Esophagus squamous epithelium (tissue), 5 donors: ENCODE measurements around the gene HOXC10. TPM values are rescaled to one million over a fixed set of nuclear protein-coding genes. Genes with fewer than 3 reads are reported as not detected.

Experiments used
- DNase-seq: peaks from one replicate; lab custom pipeline; 2025; lab: John Stamatoyannopoulos, UW
- H3K27ac ChIP-seq, 4 donors: fragments of 200-600 bp; sonication (generic); one replicate each; pipeline ENCODE4 v1.5.1; 2016 to 2019; ENCODE audit warnings: mild to moderate bottlenecking in 1 of 4
- H3K27me3 ChIP-seq, 4 donors: fragments of 200-600 bp; sonication (generic); 1 replicate in 3 of 4; 2 replicates in 1 of 4; pipeline versions ENCODE4 v1.5.1 to v1.6.0; 2017 to 2021; ENCODE audit warnings: antibody characterized with exemption in 1 of 4
- H3K36me3 ChIP-seq, 3 donors: fragments of 200-600 bp; sonication (generic); one replicate each; pipeline ENCODE4 v1.5.1; 2016 to 2019
- H3K4me1 ChIP-seq, 3 donors: fragments of 200-600 bp; sonication (generic); one replicate each; pipeline ENCODE4 v1.5.1; 2017 to 2019
- H3K4me3 ChIP-seq, 4 donors: fragments of 200-600 bp; sonication (generic); 1 replicate in 3 of 4; 2 replicates in 1 of 4; pipeline ENCODE4 v1.5.1; 2016 to 2019; ENCODE audit warnings: mild to moderate bottlenecking in 2 of 4, moderate library complexity in 1 of 4
- H3K9me3 ChIP-seq, 3 donors: fragments of 200-600 bp; sonication (generic); one replicate each; pipeline ENCODE4 v1.5.1; 2016 to 2019
- CTCF ChIP-seq, 6 experiments: fragments of 450-650 bp in 4 of 6; fragments of 200-600 bp in 2 of 6; sonication (generic) in 2 of 6; IDR thresholded peaks; one replicate each; pipeline ENCODE4 v1.5.1; 2016 to 2019; ENCODE audit warnings: antibody characterized with exemption in 6 of 6, mild to moderate bottlenecking in 4 of 6, moderate library complexity in 4 of 6
- POLR2A ChIP-seq, 4 donors: fragments of 450-650 bp; IDR thresholded peaks; one replicate each; pipeline ENCODE4 v1.6.1; 2017; ENCODE audit warnings: antibody characterized with exemption in 4 of 4, mild to moderate bottlenecking in 4 of 4, moderate library complexity in 3 of 4
- WGBS, 2 donors: methylation state at CpG; one replicate each; pipeline ENCODE4 v1.1.5; 2018; 5-methylcytosine and 5-hydroxymethylcytosine counted together
- intact Hi-C: fragments of 100-400 bp; cut with DNase I; formaldehyde crosslinking; loops from one replicate; pipeline ENCODE4 v1.15.0; 2022
- total RNA-seq, 4 donors: library from RNA; depleted of rRNA; stranded (reverse); fragments of >200 nt; gene quantifications; one replicate each; pipeline ENCODE4 v1.1.0, GENCODE V29; 2016
- donor health status: DM: yes; HTN: yes; CAD: no.

The HOXC10 gene
- total RNA-seq, 4 donors from 2014 or later: 0.31 to 1.3 TPM; not detected in 2

- intact Hi-C loops: no loop called here
- 36 to 42% methylated on average over 5 of the region's 6 CpGs for WGBS, 2 donors
- no peaks in the 10 kb centered on the region for H3K9me3 ChIP-seq
- H3K27me3 ChIP-seq: peaks cover 15 to 100% (median 53%) of the 10 kb centered on the region in 4 donors
- no peaks in the 10 kb centered on the region for H3K36me3 ChIP-seq
- no peak for DNase-seq
- no peak overlapping the region for H3K4me3 ChIP-seq
- TF ChIP-seq CTCF (IDR thresholded peaks at IDR 0.05) (no peak), POLR2A (IDR thresholded peaks at IDR 0.05) (no peak)
- peaks cover 8 to 44% (median 19%) of the 10 kb centered on the region in 3 donors for H3K4me1 ChIP-seq
- H3K27ac ChIP-seq: no peak overlapping the region
Measured at GRCh38 chr12:54012631-54013409, 27.9 kb downstream of the HOXC10 start.

GRCh38 chr12:54014377-54015017 lies 29.6 kb downstream of the HOXC10 start:
- Histone ChIP-seq H3K36me3 (no peaks in the 10 kb centered on the region), H3K27me3 (peaks cover 15 to 100% (median 47%) of the 10 kb centered on the region in 4 donors), H3K27ac (no peak overlapping the region), H3K4me1 (peaks cover 5 to 50% (median 14%) of the 10 kb centered on the region in 3 donors), H3K9me3 (no peaks in the 10 kb centered on the region), H3K4me3 (peak overlapping the region in 1 of 4 donors; percentile 23)
- DNase-seq: no peak
- 35 to 38% methylated on average over 17 to 36 of the region's 36 CpGs for WGBS, 2 donors
- TF ChIP-seq POLR2A (IDR thresholded peaks at IDR 0.05): no peak
- TF ChIP-seq CTCF (IDR thresholded peaks at IDR 0.05): no peak
- intact Hi-C loops: no loop called here

GRCh38 chr12:54015018-54015931 lies 30.3 kb downstream of the HOXC10 start:
- intact Hi-C loops: no loop called here
- peaks cover 15 to 100% (median 40%) of the 10 kb centered on the region in 4 donors for H3K27me3 ChIP-seq

DNA sequence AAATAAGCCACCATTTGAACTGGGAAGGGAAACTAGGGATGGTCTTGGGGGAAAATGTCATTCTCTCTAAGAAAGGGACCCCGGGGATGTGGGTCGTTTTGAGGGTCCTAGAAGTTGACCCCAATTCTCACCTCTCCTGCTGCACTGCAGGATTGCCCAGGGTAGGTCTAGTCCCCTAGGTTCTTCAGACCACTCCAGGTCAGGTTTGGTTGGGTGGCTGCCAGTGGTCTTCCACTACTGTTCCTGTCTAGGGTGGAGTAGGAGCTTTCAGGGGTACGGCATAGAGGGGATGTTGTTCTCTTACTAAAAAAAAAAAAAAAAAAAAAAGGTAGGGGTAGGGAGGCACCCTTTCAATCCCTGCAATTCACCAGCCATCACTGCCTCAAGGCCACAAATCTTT lies 31.1 kb downstream of the HOXC10 start:
- 27 to 42% methylated on average over 3 of the region's 3 CpGs for WGBS, 2 donors
- H3K36me3 ChIP-seq: no peaks in the 10 kb centered on the region
- TF ChIP-seq POLR2A (IDR thresholded peaks at IDR 0.05) (no peak), CTCF (IDR thresholded peaks at IDR 0.05) (no peak)
- H3K4me3 ChIP-seq: no peak overlapping the region
- H3K9me3 ChIP-seq: no peaks in the 10 kb centered on the region
- no peak overlapping the region for H3K27ac ChIP-seq
- H3K4me1 ChIP-seq: peaks cover 3 to 51% (median 11%) of the 10 kb centered on the region in 3 donors
- peaks cover 15 to 100% (median 36%) of the 10 kb centered on the region in 4 donors for H3K27me3 ChIP-seq
- intact Hi-C loops: no loop called here
- no peak for DNase-seq

More at GRCh38 chr12:54015018-54015931, 30.3 kb downstream of the HOXC10 start:
- Histone ChIP-seq H3K27ac (no peak overlapping the region), H3K36me3 (no peaks in the 10 kb centered on the region), H3K9me3 (no peaks in the 10 kb centered on the region), H3K4me3 (no peak overlapping the region), H3K4me1 (peaks cover 3 to 53% (median 11%) of the 10 kb centered on the region in 3 donors)
- 37 to 51% methylated on average over 17 of the region's 23 CpGs for WGBS, 2 donors
- DNase-seq: no peak
- no peak for TF ChIP-seq CTCF (IDR thresholded peaks at IDR 0.05)
- TF ChIP-seq POLR2A (IDR thresholded peaks at IDR 0.05): no peak
